Neural progenitor cell (in vitro differentiated cells): ENCODE measurements around the gene ARAP3.

Experiments
- CTCF ChIP-seq: fragments of 200-600 bp; sonication (generic); IDR thresholded peaks from 2 replicates; pipeline ENCODE4 v1.5.1; 2017; ENCODE audit warnings: antibody characterized with exemption, mild to moderate bottlenecking
- EZH2 ChIP-seq: fragments of 200-600 bp; sonication (generic); IDR thresholded peaks from 2 replicates; pipeline ENCODE4 v1.6.1; 2017; ENCODE audit warnings: antibody characterized with exemption, mild to moderate bottlenecking, moderate library complexity

- TF ChIP-seq CTCF (no peak), EZH2 (no peak)
Observed at GRCh38 chr5:141716009-141716408, 34.0 kb upstream of the ARAP3 start.
